Activated naive CD4-positive, alpha-beta T cell (primary cell): Measurements from ENCODE around the gene RGMB.

Source experiments
- DNase-seq, 4 experiments: peaks; one replicate each; lab custom pipeline; 2025; lab: John Stamatoyannopoulos, UW

The RGMB gene

DNA sequence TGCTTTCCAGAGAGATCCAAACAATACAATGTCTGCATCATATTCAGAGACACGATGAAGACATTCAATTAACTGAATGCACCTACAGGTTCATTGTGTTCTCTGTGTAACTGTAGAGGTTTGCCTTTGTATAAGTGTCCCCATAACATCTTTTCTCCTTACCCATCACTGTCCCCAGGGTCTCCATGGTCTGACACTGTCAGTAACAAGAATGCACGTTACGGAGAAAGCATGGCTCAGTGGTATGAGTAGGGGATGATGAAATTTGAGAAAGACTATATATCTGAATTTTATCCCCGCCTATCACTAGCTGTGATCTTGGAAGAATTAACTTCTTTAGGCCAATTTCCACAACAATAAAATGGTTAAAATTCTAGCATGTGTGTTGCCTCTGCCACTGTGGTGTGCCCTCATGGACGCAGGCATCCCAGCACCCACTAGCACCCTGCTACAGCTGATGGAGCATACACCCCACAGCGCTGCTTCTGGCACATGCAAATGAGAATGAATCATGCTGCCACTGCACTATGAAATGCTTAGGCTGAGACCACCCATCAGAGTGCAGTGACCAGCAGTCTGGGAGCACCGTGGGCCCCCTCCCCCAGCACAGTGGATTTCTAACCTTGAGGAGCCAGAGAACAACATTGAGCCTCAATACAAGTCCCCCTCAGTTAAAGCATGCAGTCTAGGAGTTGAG is 54.3 kb downstream of the RGMB start:
- no peak for DNase-seq

DNA sequence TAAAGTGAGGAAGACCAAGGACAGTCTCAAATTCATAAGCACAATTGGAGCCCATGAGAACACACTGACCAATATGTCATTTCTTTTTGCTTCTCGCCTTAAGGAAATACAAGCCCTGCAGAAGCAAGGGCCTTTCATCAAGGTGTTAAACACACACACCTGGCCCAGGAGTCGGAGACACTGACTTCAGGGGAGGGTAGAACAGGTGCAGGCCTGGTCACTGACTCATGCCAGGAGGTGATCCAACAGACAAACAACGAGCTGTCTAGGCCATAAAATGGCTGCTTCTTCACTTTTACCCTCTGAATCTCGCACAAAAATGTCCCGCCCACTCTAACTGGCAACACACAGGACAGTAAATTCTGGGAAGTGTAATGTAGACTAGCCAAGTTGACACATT is 62.7 kb downstream of the RGMB start:
- DNase-seq: no peak

DNA sequence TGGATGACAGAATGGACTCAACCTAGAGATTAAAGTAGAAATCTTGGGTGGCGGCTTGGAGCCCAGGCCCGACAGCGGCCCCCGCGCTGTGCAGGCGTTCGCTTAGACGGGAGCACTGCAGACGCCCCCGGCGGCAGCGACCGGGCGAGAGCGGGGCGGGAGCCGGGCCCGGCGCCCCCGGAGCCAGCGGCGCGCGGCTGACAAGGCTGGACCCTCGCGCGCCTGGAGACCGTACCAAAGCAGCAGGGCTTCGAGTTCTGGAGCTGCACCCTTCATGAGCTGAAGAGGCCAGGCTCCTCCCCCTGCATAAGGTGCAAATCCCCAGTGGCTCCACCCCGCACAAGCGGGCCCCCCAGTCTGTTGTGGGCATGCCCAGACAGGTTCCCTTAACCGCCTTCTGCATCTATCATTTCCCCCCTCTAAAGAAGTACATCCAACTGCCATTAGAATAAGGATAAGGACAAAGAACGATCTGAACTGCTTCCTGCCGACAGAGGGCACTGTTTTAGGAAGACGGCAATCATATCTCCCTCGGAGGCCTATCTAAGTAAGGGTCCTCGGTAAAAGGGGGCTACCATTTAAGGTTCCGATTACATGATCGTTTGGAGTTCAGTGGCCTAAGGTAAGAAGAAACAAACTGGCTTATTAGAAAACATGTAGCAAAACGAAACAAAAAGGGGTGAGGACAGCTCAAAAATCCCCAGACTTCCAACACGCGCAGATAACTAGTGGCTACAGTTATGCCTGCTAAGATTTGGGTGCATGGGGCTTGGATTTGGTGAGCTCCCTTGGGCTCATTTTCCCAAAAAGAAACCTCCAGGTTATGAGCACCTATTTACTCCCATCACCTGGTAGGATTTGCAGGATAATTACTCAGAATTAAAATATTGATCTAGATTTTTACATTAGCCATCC is 66.3 kb downstream of the RGMB start:
- no peak for DNase-seq

DNA sequence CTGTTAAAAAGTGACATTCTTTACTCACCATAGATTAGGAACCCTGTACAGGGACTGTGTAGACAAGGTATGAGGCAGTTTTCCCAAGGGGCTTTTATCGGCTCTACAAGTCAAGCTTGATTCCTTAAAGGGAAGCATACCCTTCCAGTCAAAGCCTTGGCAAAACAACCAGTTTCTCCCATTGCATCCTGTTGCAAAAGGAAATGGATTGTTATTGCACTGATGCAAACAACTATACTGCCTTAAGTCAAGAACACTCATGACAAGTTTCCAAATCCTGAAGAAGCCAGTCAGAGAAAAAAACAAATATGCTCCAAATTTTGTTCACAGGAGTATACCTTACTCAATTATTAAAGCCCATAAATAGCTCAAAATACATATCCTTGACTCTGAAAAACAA is 67.5 kb downstream of the RGMB start:
- DNase-seq: no peak

DNA sequence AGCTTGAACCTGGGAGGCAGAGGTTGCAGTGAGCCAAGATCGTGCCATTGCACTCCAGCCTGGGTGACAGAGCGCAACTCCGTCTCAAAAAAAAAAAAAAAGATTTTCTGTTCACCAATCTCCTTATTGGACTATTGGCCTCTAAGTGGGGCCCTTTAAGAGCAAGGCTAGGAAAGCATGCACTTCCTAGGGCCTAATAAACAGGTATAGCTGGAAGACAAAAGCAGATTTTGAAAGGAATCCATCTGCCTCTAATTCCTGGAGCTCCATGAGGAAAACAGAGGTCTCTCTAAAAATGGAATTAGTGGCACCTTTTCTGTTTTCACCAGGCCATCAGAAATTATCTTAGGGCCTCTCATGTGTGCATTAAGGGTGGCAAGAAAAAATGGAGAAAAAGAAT is 70.0 kb downstream of the RGMB start:
- no peak for DNase-seq

DNA sequence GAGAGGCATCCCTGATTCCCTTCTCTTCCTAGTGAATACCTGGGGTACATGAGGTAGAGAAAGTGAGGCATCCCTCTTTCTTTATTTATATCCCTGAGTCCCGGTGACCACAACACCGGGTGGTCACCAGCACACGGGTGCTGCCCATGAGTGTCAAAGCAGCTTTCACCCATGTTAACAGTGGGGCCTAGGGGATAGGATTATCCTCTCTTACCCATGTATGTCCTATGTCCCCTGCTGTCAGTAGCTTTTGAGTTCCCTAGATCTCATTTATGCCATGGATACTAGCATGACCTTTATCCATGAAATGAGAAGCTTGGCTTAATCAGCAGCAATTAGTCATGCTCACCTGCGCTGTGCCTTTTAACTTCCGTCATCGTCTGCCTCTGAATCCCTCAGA is 71.4 kb downstream of the RGMB start:
- DNase-seq: no peak

DNA sequence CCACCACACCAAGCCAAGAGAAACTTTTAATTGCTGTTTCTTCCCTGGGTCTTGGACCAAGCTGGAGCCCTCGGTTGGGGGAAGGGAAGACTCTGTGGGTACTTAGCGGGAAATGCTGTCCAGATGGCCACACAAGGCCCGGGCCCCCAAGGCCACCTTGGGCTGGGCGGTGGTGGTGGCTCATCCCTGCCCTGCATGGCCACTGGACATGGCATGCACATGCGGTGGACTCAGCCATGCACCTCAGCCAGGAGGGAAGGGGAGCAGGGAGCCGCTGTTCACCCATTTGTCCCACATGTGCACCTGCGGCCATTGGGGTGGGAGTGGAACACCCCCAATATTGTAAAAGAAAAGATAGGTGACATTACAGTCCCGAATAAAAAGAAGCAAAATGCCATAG is 72.4 kb downstream of the RGMB start:
- DNase-seq: no peak
